A549 (cell line): Measurements from ENCODE around the gene METTL2B. TPM values are rescaled to one million over a fixed set of nuclear protein-coding genes. Genes with fewer than 3 reads are reported as not detected.
A peak's percentile ranks its signal among the peaks of the same experiment; 100 is the strongest.

Experiments
- ATAC-seq, 2 experiments: fragments of 200-7000 bp in 1 of 2; fragments of >200 bp in 1 of 2; cut with Nextera tagmentation in 1 of 2; cut with Tn5 transposase in 1 of 2; 3 replicates each; pipeline versions ENCODE4 v1.8.0 to v1.9.1; 2018 to 2020; ENCODE audit warnings: mild to moderate bottlenecking in 1 of 2, moderate library complexity in 1 of 2
- CTCF ChIA-PET: fragments of 300-600 bp; sonication (Branson Sonifier 250); formaldehyde crosslinking; extraction: SDS; loops from one replicate; lab custom pipeline; 2021; ENCODE audit warnings: antibody characterized with exemption, inconsistent platforms; lab: Yijun Ruan, JAX
- POLR2A ChIA-PET: fragments of 350-600 bp; formaldehyde crosslinking; extraction: SDS; loops from one replicate; lab custom pipeline; 2021; ENCODE audit warnings: antibody characterized with exemption, inconsistent platforms; lab: Yijun Ruan, JAX
- DNase-seq, 2 experiments: peaks; one replicate each; pipeline versions ENCODE4 v3.0.0 to v3.0.0-alpha.2; 2011 to 2016; ENCODE audit warnings: low read depth in 1 of 2, low spot score in 1 of 2
- FAIRE-seq: peaks from 2 replicates; lab custom pipeline; 2011; peaks lifted over from hg19 to GRCh38; lab: Jason Lieb, UNC
- H3K27ac ChIP-seq, 2 experiments: fragments of >200 bp; sonication (Bioruptor Twin); formaldehyde crosslinking; 3 replicates each; pipeline ENCODE4 v1.5.1; 2016 to 2017
- H3K4me1 ChIP-seq: fragments of >200 bp; sonication (Bioruptor Twin); formaldehyde crosslinking; 3 replicates; pipeline ENCODE4 v1.6.1; 2016
- H3K4me2 ChIP-seq: fragments of >200 bp; sonication (Bioruptor Twin); formaldehyde crosslinking; 3 replicates; pipeline ENCODE4 v1.6.1; 2016
- H3K4me3 ChIP-seq: fragments of >200 bp; sonication (Bioruptor Twin); formaldehyde crosslinking; 3 replicates; pipeline ENCODE4 v1.5.1; 2016
- H3K9me3 ChIP-seq: fragments of >200 bp; sonication (Bioruptor Twin); formaldehyde crosslinking; 3 replicates; pipeline ENCODE4 v1.6.1; 2016
- BCL3 ChIP-seq: fragments of >200 bp; sonication (Bioruptor Twin); formaldehyde crosslinking; IDR thresholded peaks from 3 replicates; pipeline ENCODE4 v1.6.1; 2016
- CHD2 ChIP-seq: fragments of 150-350 bp; IDR thresholded peaks from 2 replicates; pipeline ENCODE4 v1.6.1; 2014; ENCODE audit warnings: low read length; ENCODE audit not compliant: partially characterized antibody
- FOSB ChIP-seq: fragments of 250-450 bp; sonication (Bioruptor Pico); IDR thresholded peaks from 2 replicates; pipeline ENCODE4 v1.5.0; 2020; ENCODE audit warnings: mild to moderate bottlenecking, moderate library complexity
- HMGXB4 ChIP-seq: fragments of 250-450 bp; sonication (Bioruptor Pico); IDR thresholded peaks from 2 replicates; pipeline ENCODE4 v1.5.0; 2021; ENCODE audit warnings: mild to moderate bottlenecking, moderate library complexity, borderline replicate concordance
- HOXB5 ChIP-seq: fragments of 250-450 bp; sonication (Bioruptor Pico); IDR thresholded peaks from 2 replicates; pipeline ENCODE4 v1.5.0; 2020; ENCODE audit warnings: mild to moderate bottlenecking, moderate library complexity
- KDM5A ChIP-seq: fragments of 200-600 bp; sonication (generic); IDR thresholded peaks from 2 replicates; pipeline ENCODE4 v1.6.1; 2016; ENCODE audit warnings: antibody characterized with exemption, mild to moderate bottlenecking
- MYC ChIP-seq: IDR thresholded peaks from 2 replicates; pipeline ENCODE4 v1.6.1; 2012; ENCODE audit warnings: mild to moderate bottlenecking, inconsistent platforms, low read length, improper control_type of control experiment, borderline replicate concordance
- NFE2L2 ChIP-seq: fragments of 150-350 bp; conservative IDR thresholded peaks from 2 replicates; pipeline ENCODE4 v1.6.1; 2014; ENCODE audit warnings: low read length
- RCOR1 ChIP-seq: fragments of 150-350 bp; IDR thresholded peaks from 2 replicates; pipeline ENCODE4 v1.6.1; 2014; ENCODE audit warnings: antibody characterized with exemption, low read length, low read depth
- REST ChIP-seq: fragments of 200-600 bp; sonication (generic); IDR thresholded peaks from 2 replicates; pipeline ENCODE4 v1.6.1; 2016; ENCODE audit warnings: antibody characterized with exemption, mild to moderate bottlenecking, moderate library complexity
- SREBF2 ChIP-seq: fragments of 450-650 bp; IDR thresholded peaks from 2 replicates; pipeline ENCODE4 v1.6.1; 2014; ENCODE audit warnings: mild to moderate bottlenecking, moderate library complexity
- USF2 ChIP-seq: fragments of 450-650 bp; IDR thresholded peaks from 2 replicates; pipeline ENCODE4 v1.6.1; 2014; ENCODE audit warnings: antibody characterized with exemption
- ZNF302 ChIP-seq: fragments of 250-450 bp; sonication (Bioruptor Pico); IDR thresholded peaks from 2 replicates; pipeline ENCODE4 v1.9.0; 2021; ENCODE audit warnings: inconsistent platforms, mild to moderate bottlenecking, moderate library complexity
- ZSCAN20 ChIP-seq: fragments of 250-450 bp; sonication (Bioruptor Pico); IDR thresholded peaks from 2 replicates; pipeline ENCODE4 v1.8.0; 2022; ENCODE audit warnings: mild to moderate bottlenecking, moderate library complexity
- WGBS: methylation state at CpG from one replicate; pipeline ENCODE4 v1.1.6; 2017; ENCODE audit errors: missing lambda C conversion rate; 5-methylcytosine and 5-hydroxymethylcytosine counted together
- polyA plus RNA-seq, 4 experiments: library from polyadenylated mRNA; depleted of rRNA in 3 of 4; stranded (reverse); fragments of >200 nt; fragmentation: RNase III in 1 of 4; extraction: RNeasy Plus Mini Kit Qiagen cat#74134 plus additional on column Dnase treatment in 1 of 4; gene quantifications; 2 replicates in 3 of 4; 3 replicates in 1 of 4; pipeline ENCODE4 v1.2.3, GENCODE V29; 2011 to 2017

Gene METTL2B
- polyA plus RNA-seq, 2 of the 4 experiments (the other 2 are of a cell fraction), result 25.9 to 49.1 TPM

- TF ChIP-seq ZSCAN20 (CRISPR knock-in tag) (no peak), REST (no peak)
Measured at GRCh38 chr7:128447941-128448564, 28.5 kb upstream of the METTL2B start (continued).

GRCh38 chr7:128448751-128449302 is 27.7 kb upstream of the METTL2B start:
- no peak for FAIRE-seq
- H3K4me2 ChIP-seq, result no peak overlapping the region
- no peak for TF ChIP-seq KDM5A
- TF ChIP-seq BCL3, result no peak
- TF ChIP-seq MYC, result no peak
- TF ChIP-seq ZNF302 (CRISPR knock-in tag), result no peak
- TF ChIP-seq HMGXB4, result no peak
- no peak for TF ChIP-seq CHD2
- no peak for TF ChIP-seq SREBF2
- TF ChIP-seq FOSB (CRISPR knock-in tag), result no peak
- no peak for TF ChIP-seq RCOR1
- no peak for TF ChIP-seq HOXB5 (CRISPR knock-in tag)
- ChIA-PET POLR2A (no interaction called here), CTCF (interaction anchor here (1.3 to 2.4 kb wide), 8 partner anchors 11 to 435 kb away, joined by 3 to 9 read pairs (median 5); no protein-coding TSS in a partner anchor)
- peaks cover 10% of the 10 kb centered on the region for H3K4me1 ChIP-seq
- H3K27ac ChIP-seq, result 0 out of 6 replicates have a peak overlapping the region, but pooled peaks of 1 of the 2 experiments have one; percentile 12
- no peaks in the 10 kb centered on the region for H3K9me3 ChIP-seq
- WGBS, result 61% methylated on average over 6 of the region's 6 CpGs
- DNase-seq, result no peak
- no peak for ATAC-seq
- H3K4me3 ChIP-seq, result no peak overlapping the region

GRCh38 chr7:128450409-128450808 is 26.1 kb upstream of the METTL2B start:
- ATAC-seq (no peak), FAIRE-seq (no peak), DNase-seq (no peak)
- Histone ChIP-seq H3K9me3 (no peaks in the 10 kb centered on the region), H3K4me1 (peaks cover 21% of the 10 kb centered on the region), H3K4me3 (no peak overlapping the region), H3K4me2 (no peak overlapping the region), H3K27ac (no peak overlapping the region)
- ChIA-PET CTCF (interaction anchor here (1.6 to 2.1 kb wide), 3 partner anchors 25 to 103 kb away, joined by 3 to 8 read pairs (median 5); no protein-coding TSS in a partner anchor), POLR2A (no interaction called here)
- WGBS, result 69% methylated on average over 4 of the region's 4 CpGs
- TF ChIP-seq USF2 (no peak), NFE2L2 (no peak)
